HL-60/S4 (cell line): Measurements from ENCODE around the gene TSPEAR.

Source experiments
- in situ Hi-C: fragments of 300-500 bp; cut with MboI; formaldehyde crosslinking; loops from 2 replicates; pipeline ENCODE4 v1.14.3; 2022; ENCODE audit warnings: low sequenced_read_pairs

Gene TSPEAR

DNA sequence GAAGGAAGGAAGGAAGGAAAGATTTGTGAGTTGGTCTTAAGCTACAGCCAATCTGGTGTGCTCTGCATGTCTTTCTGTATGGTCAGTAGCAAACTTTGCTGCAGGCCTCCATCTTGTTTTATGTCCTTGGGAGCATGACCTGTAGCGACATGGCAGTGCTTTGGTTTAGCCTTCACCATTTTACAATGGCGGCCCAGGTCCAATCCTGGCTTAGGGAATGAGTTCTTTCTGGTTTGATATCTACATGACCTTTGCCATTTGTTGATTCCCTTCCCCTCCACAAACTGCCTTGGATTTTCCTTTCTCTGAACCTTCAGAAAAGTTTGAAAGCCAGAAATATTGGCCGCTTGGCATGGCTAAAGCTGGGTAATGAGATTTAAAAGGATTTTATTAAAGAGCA lies 30.5 kb upstream of the TSPEAR start:
- in situ Hi-C loops = no loop called here

DNA sequence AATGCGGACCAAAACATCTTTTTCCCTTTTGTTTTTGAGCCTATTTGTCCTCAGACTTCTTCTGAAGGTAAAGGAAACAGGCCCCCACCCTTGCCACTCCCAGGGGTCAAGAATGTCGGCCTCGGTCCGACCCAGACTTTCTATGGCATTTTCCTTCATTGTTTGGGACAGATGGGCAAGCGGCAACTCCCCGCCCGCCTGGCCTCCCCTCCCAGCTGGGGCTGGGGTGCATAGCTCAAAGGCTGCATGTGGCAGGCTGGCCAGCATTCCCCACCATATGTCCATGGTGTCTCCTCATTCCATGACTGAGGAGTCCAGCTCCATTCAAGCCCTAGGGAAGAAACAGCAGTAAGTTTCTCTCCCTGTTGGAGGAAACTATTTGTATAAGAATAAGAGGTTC lies 29.4 kb upstream of the TSPEAR start:
- in situ Hi-C loops = no loop called here

DNA sequence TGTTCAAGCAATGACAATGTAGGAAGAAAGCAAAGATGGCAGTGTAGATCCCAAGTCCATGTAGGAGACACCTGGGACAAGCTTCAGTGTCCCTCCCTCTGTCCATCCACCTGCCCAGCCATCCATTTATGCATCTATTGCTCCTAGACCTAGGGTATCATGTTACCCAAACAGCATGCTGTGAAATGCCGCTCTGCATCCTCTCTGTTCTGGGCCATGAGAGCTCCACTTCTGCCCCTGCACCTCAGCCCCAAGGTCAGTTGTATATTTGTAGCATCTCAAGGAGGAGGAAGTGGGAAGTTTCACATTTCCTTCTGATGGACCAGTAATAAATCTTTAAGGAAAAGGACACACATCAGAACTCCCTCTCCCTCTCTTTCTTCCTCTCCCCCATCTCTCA lies 27.9 kb upstream of the TSPEAR start:
- in situ Hi-C loops = no loop called here

DNA sequence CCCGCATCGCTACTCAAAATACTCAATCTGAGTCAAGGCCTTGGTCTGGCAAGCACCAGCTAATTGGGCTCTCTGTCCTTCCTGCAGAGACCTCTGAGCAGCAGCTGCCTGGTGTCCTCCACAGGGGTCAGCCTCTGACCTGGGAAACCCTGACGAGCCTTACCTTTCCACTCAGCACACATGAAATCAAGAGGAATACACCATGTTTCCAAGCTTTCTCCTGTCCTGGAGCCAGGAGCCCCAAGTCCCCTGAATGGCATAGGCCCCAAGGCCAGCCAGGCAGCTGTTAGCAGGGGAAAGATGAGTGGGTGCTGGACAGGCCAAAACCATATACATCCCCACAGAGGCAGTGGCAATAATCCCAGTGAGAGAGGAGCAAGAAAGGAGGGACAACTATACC lies 27.2 kb upstream of the TSPEAR start:
- in situ Hi-C loops = no loop called here

DNA sequence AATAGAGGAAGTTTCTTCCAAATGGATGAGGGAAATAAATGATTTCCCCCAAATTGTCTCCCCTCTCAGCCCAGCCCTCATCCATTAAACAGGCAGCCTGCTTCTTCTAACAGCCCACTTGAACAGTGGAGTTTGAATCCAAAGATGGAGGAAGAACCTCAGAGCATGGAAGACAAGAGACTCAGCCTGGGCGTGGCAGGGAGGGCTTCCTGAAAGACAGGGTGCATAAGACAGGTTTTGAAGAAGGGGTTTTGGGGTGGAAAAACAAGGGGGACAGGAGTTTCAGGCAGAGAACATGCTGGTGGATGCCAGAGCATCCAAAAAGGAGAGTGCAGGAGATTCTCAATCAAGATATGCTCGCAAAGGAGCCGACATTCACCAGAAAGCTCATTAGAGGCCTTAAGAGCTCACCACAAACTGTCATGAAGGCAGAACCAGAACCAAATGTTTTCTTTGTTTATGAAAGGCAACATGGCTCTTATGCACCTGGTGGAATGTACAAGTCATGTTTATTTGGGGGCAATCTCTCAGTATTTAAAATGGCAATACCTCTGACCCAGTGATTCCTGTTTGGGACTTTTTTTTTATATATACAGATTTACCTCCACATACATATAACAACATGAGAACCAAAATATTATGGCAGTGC lies 26.5 kb upstream of the TSPEAR start:
- in situ Hi-C loops = no loop called here

DNA sequence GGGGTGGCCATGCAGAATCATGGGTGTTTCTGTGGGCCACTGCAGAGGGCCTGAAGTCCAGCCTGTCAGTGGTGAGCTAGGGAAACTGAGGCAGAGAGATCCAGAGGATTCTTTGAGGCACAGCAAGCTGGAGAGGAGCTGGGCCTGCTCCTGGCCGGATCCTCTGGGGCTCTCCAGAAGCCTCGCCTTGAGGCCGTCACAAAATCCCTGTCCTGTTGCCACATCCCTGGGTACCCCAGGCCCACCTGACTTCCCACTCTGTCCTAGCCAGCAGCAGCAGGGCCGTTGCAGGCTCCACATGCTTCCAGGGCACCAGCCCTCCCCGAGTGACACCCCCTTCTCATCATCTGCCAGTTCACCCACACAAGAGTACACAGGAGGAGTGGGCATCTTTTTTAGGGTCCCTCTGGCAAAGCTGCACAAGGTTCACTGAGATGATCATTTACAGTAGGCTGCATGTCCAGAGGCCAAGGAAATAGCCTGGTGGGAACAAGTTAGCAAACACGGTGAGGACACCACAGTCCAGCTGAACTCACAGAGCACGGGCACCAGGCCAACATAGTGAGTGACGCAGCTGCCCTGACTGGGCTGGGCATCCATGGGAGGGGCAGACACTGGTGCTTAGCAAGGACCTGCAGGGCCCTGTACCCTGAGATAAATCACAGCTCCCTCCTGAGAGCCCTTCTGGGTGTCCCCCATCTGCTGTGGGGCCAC lies 25.1 kb upstream of the TSPEAR start:
- in situ Hi-C loops = no loop called here

DNA sequence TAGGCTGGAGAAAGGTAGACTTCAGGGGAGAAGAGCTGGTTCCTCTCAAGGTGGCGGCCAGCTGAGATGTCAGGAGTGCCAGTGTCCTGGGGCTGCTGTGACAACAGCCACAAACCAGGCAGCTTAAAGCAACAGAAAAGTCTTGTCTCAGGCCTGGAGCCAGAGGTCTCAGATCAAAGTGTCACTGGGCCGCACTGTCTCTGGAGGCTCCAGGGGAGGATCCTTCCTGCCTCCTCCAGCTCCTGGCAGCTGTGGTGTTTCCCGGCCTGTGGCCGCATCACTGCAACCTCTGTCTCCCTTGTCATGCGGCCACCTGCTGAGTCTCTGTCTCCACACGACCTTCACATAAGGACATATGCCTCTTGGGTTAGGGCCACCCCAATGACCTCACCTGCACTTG lies 24.4 kb upstream of the TSPEAR start:
- in situ Hi-C loops = no loop called here

DNA sequence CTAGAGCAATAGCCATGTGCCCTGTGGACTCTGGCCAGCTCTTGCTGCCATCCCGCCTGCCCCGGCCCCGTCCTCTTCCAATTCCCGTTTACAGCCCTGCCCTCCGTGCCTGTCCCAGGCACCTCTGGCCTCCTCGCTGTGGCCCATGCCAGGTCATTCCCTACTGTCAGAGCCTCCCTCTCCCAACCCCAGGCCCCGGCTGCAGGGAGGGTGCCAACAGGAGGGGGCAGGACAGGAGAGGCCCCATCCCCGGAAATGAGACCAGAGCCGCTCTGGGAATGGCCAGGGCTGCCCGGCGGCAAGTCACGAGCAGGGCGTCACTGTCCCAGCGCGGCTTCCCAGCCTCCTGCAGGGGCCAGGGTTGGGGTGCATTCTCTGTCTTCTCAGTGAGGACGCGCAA lies 23.5 kb upstream of the TSPEAR start:
- in situ Hi-C loops = no loop called here

DNA sequence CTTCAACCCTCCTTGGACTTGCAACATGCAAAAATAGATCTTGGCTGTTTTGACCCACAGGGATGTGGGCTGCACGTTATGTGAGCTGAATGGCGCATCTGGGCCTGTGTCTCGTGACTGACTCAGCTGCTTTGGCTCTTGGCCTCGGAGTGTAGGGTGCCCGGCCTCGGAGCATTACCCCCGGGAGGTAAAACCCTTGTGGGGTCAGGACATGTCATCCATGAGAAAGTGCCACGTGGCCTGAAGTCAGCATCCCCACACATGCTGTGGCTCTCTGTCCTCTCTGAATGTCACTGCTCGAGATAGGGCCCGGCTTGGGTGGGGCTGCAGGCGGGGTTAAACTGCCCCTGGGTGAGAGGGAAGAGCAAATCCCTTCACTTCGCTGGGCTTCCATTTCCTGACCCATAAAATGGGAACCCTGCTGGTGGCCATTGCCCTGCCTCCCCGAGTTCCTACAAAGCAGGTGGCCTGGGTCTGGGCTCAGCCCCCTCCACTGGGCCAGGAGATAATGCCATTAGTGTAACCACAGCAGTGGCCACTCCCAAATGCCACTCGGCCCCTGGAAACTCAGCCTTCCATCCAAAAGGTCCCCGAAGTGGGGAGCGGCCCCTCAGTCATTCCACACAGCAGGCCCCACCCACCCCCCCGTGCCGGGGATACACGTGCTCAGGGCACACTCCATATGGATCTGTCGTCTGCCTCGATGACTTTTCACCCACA lies 22.8 kb upstream of the TSPEAR start:
- in situ Hi-C loops = no loop called here

DNA sequence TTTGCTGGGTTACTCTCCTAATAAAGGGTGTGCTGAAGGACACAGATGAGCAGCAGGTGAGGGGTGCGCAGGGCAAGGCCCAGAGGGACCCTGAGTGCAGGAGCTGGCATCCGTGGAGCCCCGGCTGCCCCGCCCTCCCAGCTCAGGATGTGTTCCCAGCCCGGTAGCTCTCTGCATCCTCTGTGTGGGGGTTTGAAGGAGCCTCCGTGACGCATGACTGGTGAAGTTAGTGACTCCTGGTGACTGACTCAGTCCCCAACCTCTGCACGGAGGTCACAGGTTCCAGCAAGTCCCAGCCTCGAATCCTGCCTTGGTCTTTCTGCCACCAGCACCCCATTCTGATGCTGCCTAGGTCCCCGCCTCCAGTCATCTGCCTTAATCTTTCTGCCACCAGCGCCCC lies 21.6 kb upstream of the TSPEAR start:
- in situ Hi-C loops = no loop called here

DNA sequence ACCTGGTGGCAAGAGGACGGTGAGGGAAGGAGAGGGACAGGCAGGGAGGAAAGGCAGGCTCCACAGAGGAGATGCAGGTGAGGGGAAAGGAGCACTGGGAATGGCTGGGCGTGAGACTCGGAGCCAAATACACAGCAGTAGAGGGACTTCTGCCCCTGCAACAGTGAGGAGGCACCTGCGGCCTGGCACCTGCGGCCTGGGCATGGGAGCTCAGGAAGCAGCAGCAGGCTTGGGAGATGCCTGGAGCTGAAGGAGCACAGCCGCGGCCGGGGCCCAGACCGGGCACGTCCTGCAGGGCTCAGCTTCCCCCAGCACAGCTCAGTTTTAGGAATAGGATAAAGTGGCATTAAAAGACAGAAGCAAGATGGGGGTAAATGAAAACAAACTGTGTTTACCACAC lies 20.9 kb upstream of the TSPEAR start:
- in situ Hi-C loops = no loop called here

DNA sequence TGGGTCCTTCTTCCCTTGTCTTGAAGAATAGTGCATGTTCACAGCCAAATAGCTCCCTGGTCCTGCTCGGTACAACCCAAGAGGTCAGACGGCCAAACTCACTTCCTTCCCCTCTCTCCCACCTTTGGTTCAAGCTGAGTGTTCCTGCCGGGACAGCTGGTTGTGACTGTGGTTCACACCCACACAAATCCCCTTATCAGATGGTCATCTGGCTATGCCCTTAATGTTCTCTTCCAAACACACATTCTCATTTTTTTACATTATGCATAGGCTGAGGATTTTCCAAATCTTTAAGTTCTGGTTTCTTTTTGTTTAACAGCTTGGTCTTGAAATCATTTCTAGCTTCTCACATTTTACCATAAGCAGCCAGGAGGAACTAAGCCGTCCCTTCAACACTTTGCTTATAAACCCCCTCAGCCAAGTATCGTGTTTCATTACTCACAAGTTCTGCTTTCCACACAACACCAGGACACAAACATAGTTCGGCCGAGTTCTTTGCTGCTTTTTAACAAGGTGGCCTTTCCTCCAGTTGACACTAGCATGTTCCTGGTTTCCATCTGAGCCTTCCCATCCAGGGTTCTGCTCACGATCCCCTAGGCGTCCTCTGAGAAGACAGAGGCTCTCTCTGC lies 19.7 kb upstream of the TSPEAR start:
- in situ Hi-C loops = no loop called here

DNA sequence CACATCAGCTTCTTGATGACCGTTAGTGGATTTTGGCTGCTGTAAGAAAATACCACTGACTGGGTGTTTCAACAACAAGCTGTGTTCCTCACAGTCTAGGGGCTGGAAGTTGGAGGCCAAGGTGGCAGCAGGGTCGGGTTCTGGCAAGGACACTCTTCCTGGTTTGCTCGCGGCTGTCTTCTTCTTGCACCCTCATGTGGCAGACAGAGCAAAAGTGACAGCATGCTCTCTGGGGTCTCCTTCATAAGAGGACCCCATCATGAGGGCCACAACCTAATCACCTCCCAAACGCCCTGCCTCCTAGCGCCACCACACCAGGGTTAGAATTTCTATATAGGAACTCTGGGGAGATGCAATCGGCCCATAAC lies 18.6 kb upstream of the TSPEAR start:
- in situ Hi-C loops = no loop called here

DNA sequence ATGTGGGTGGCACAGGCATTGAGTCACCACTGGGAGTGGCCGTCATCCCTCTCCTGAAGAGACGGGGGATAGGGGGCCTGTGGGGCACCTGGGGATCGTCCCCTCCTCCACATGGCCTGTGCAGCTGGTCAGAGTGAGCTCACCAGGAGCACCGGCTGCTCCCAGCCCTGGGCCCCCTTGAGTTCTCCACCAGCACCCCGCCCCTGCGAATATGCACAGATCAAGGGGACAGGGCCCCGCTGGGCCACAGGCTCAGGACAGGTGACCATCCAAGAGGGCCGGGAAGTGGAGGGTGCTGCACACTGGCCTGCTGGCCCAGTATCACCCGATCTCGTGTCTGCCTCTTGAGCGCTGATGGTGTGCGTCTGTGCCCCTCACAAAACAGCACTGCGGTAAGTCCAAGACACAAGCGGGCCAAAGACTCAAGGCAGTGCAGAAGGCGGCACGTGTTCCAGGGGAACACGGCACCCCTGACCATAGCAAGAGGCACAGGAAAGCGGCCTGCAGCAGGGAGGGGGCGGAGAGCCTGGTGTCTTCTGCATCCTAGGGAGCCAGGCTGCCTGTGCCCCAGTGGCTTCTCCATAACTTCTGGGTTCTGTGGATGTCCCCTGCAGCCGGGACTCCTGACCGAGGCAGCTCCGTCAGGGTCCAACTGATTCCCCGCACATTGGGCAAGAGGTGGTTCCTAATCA lies 18.1 kb upstream of the TSPEAR start:
- in situ Hi-C loops = no loop called here

DNA sequence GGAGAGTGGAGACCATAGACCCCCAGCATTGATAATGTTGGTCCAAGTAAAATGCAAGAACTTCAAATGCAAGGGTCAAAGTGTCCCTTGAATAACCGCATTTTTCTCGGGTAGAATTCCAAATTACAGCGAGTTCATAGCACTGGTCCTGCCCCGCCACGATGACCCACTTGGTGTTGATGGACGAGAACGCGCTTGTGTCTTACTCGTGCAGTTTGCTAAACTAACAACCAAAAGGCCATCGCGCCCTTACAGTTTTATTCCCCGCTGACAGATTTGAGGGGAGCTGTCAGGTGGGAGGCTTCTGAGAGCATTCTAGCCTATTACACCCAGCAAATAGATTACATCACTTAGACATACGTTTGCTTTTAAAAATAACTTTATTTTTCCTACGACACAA lies 17.3 kb upstream of the TSPEAR start:
- in situ Hi-C loops = no loop called here

DNA sequence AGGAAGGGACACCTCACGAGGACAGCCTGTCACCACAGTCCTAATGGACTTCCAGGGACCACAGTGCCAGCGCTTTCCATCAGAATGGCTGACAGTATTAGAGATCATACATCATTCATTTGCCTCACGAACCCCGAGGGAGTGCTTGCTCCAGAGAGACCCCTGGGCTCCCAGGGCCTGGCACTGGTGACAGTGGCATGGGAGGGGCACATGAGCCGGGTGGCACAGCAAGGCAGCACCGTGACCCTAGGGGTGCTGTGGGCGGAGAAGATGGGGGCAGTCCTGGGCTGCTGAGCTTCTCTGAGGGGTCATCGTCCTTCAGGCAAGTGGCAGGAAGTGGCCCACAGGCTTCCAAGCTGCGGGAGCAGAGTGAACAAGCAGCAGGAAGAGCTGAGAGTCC lies 16.4 kb upstream of the TSPEAR start:
- in situ Hi-C loops = no loop called here

DNA sequence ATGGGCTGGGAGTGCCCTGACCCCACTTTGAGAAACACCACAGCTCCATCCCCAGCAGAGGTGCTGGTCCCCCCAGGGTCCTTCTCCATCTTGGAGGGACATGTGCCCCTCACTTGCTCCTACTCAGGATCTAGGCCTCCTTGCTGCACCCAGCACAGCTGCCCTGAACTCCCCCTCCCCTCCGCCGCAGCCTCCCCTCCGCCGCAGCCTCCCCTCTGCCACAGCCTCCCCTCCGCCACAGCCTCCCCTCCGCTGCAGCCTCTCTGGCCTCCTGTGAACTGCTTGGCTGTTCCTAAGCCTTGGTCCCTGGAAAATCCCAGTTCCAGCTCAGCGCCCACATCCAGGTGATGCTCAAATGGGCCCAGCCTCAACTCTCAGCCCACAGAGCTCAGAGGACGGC lies 15.9 kb upstream of the TSPEAR start:
- in situ Hi-C loops = no loop called here

DNA sequence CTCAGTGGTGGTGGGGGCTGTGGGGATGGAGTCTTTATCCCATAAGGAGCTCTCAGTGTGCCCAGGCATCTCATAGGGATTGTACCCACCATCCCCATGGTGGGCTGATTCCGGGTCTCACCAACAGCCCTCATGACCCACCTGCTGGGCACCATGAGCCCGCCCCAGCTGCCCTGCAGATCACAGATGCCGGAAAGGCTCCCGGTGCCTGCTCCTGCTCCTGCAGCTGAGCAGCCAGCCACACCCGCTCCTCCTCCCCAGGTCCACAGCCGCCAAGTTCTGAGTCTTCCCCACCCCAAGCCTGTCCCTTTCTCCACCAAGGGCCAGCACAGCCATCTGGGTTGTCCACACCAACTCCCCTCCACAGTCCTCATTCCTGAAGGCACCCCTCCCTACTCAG lies 15.5 kb upstream of the TSPEAR start:
- in situ Hi-C loops = no loop called here

DNA sequence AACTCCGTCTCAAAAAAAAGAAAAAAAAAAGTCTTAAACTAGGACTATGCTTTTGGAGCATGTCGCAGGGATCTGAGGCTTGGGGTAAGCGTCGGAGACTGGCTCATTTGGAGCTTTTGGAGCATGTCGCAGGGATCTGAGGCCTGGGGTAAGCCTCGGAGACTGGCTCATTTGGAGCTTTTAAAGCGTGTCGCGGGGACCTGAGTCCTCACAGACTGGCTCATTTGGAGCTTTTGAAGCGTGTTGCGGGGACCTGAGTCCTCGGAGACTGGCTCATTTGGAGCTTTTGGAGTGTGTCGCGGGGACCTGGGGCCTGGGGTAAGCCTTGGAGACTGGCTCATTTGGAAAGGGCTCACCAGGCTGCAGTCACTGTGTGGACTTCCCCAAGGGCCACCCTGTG lies 13.6 kb upstream of the TSPEAR start:
- in situ Hi-C loops = no loop called here

DNA sequence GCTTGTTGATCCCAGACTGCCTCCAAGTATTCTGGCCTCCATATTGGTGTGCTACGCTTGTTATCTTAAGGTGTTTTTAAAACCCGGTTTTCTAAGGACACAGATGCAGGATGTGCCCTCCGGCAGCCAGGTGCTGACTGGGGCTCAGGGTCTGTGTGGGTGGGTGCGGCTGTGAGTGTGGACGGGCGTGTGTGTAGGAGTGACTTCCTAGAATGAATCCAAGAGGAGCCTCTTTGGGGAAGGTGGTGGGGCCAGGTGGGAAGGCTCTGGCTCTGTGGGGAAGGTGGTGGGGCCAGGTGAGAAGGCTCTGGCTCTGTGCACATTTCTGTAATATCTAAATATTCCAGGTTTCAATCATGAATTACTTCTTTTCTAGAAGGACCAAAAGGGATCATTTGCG lies 12.8 kb upstream of the TSPEAR start:
- in situ Hi-C loops = no loop called here
